Vagina (tissue), 2 donors: ENCODE data around the gene TBX1. TPM values are rescaled to one million over a fixed set of nuclear protein-coding genes. Genes with fewer than 3 reads are reported as not detected.

Experiments
- DNase-seq, 2 donors: peaks; one replicate each; pipeline ENCODE4 v3.0.0-alpha.2; 2017; ENCODE audit errors: extremely low spot score in 2 of 2
- H3K27ac ChIP-seq: fragments of 200-600 bp; sonication (generic); one replicate; pipeline ENCODE4 v1.5.1; 2019
- H3K27me3 ChIP-seq: fragments of 200-600 bp; sonication (generic); one replicate; pipeline ENCODE4 v1.5.1; 2019
- H3K36me3 ChIP-seq, 2 donors: fragments of 200-600 bp; sonication (generic); one replicate each; pipeline ENCODE4 v1.5.1; 2017 to 2019
- H3K4me1 ChIP-seq: fragments of 200-600 bp; sonication (generic); one replicate; pipeline ENCODE4 v1.5.1; 2019
- H3K4me3 ChIP-seq, 2 donors: fragments of 200-600 bp; sonication (generic); 1 replicate in 1 of 2; 2 replicates in 1 of 2; pipeline ENCODE4 v1.5.1; 2016 to 2019
- H3K9me3 ChIP-seq: fragments of 200-600 bp; sonication (generic); one replicate; pipeline ENCODE4 v1.5.1; 2019
- CTCF ChIP-seq, 3 experiments: fragments of 450-650 bp in 2 of 3; fragments of 200-600 bp in 1 of 3; sonication (generic) in 1 of 3; IDR thresholded peaks; one replicate each; pipeline ENCODE4 v1.5.1; 2017 to 2019; ENCODE audit warnings: antibody characterized with exemption in 3 of 3, mild to moderate bottlenecking in 2 of 3, moderate library complexity in 2 of 3
- POLR2A ChIP-seq, 2 donors: fragments of 450-650 bp; IDR thresholded peaks; one replicate each; pipeline ENCODE4 v1.6.1; 2017; ENCODE audit warnings: antibody characterized with exemption in 2 of 2, mild to moderate bottlenecking in 2 of 2, moderate library complexity in 2 of 2
- POLR2AphosphoS5 ChIP-seq, 2 donors: sonication (generic); formaldehyde crosslinking; IDR thresholded peaks; one replicate each; pipeline ENCODE4 v1.9.0; 2017; ENCODE audit warnings: antibody characterized with exemption in 2 of 2, mild to moderate bottlenecking in 2 of 2, low read depth in 1 of 2; ENCODE audit not compliant: insufficient read depth in 1 of 2
- intact Hi-C: fragments of 100-400 bp; cut with DNase I; formaldehyde crosslinking; loops from one replicate; pipeline ENCODE4 v1.15.1; 2023
- total RNA-seq: library from RNA; depleted of rRNA; stranded (reverse); fragments of >200 nt; gene quantifications from one replicate; pipeline ENCODE4 v1.2.3, GENCODE V29; 2016

The TBX1 gene
- total RNA-seq, 1 donor from 2014 or later: 7.1 TPM

GRCh38 chr22:19720999-19721329 is 39.6 kb upstream of the TBX1 start:
- H3K27ac ChIP-seq: no peak overlapping the region
- H3K27me3 ChIP-seq: no peaks in the 10 kb centered on the region
- peaks cover 0 to 32% of the 10 kb centered on the region in 2 donors for H3K36me3 ChIP-seq
- H3K4me1 ChIP-seq: peaks cover 47% of the 10 kb centered on the region
- H3K9me3 ChIP-seq: no peaks in the 10 kb centered on the region
- DNase-seq: no peak
- TF ChIP-seq CTCF (IDR thresholded peaks at IDR 0.05): no peak
- no peak for TF ChIP-seq POLR2AphosphoS5 (IDR thresholded peaks at IDR 0.05; ENCODE audit: insufficient read depth in 1 of 2, low read depth in 1 of 2)
- no peak for TF ChIP-seq POLR2A (IDR thresholded peaks at IDR 0.05)
- H3K4me3 ChIP-seq: no peak overlapping the region
- intact Hi-C loops: no loop called here

DNA sequence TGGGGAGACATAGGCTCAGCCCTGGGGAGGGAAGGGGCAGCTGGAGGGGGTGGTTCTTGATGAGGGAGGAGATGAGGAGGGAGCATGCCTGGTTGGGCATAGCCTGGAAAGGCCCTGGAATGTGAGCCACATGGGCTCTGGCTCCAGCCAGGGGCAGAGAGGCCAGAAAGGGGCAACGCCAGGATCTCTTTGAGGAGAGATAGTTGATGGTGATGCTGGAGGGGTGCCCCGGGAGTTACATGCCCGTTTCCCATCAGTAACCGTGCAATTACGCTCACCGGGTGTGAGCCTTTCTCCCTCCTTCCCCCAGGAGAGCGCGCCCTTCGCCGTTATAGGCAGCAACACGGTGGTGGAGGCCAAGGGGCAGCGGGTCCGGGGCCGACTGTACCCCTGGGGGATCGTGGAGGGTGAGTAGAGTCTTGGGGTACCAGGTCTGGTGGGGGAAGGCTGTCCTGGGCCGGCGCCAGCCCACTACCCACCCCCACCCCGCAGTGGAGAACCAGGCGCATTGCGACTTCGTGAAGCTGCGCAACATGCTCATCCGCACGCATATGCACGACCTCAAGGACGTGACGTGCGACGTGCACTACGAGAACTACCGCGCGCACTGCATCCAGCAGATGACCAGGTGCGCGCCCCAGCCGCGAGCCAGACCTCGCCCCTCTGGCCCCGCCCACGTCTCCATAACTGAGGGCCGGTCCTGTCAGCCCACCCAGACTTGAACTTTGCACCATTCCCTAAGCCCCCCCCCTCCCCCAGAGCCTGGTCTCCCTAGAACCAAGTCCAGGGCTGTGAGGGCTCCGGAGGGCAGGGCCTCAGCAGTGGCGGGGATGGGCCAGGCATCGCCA is 39.0 kb upstream of the TBX1 start:
- no peak for DNase-seq
- Histone ChIP-seq H3K4me1 (peaks cover 41% of the 10 kb centered on the region), H3K27me3 (no peaks in the 10 kb centered on the region), H3K4me3 (no peak overlapping the region), H3K27ac (no peak overlapping the region), H3K9me3 (no peaks in the 10 kb centered on the region), H3K36me3 (peaks cover 0 to 32% of the 10 kb centered on the region in 2 donors)
- intact Hi-C loops: no loop called here
- TF ChIP-seq POLR2AphosphoS5 (IDR thresholded peaks at IDR 0.05; ENCODE audit: insufficient read depth in 1 of 2, low read depth in 1 of 2): no peak
- TF ChIP-seq POLR2A (IDR thresholded peaks at IDR 0.05): no peak
- TF ChIP-seq CTCF (IDR thresholded peaks at IDR 0.05): no peak

- Histone ChIP-seq H3K27ac (no peak overlapping the region), H3K9me3 (no peaks in the 10 kb centered on the region), H3K36me3 (peaks cover 0 to 32% of the 10 kb centered on the region in 2 donors), H3K27me3 (no peaks in the 10 kb centered on the region), H3K4me3 (no peak overlapping the region), H3K4me1 (peaks cover 33% of the 10 kb centered on the region)
- TF ChIP-seq CTCF (IDR thresholded peaks at IDR 0.05) (no peak), POLR2AphosphoS5 (IDR thresholded peaks at IDR 0.05; ENCODE audit: insufficient read depth in 1 of 2, low read depth in 1 of 2) (no peak)
- DNase-seq: no peak
- intact Hi-C loops: no loop called here
Measured at GRCh38 chr22:19722178-19722981, 38.2 kb upstream of the TBX1 start.

DNA sequence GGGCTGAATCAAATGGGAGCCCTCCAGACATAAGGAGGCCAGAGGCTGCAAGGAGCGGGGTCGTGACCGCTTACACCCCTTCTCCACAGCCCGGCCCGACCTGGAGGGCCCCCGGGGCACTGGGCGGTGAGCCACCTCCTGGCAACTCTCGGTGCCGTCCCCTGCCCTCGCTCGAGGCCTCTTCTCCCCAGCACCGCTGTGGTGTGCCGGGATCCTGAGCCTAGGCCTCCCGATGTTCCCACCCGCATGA is 37.7 kb upstream of the TBX1 start:
- no peak for DNase-seq
- no peaks in the 10 kb centered on the region for H3K9me3 ChIP-seq

More for the DNA sequence above, 37.7 kb upstream of the TBX1 start:
- H3K27ac ChIP-seq: no peak overlapping the region
- intact Hi-C loops: no loop called here
- peaks cover 28% of the 10 kb centered on the region for H3K4me1 ChIP-seq
- TF ChIP-seq POLR2AphosphoS5 (IDR thresholded peaks at IDR 0.05; ENCODE audit: insufficient read depth in 1 of 2, low read depth in 1 of 2) (no peak), POLR2A (IDR thresholded peaks at IDR 0.05) (no peak), CTCF (IDR thresholded peaks at IDR 0.05) (no peak)
- no peaks in the 10 kb centered on the region for H3K27me3 ChIP-seq
- H3K4me3 ChIP-seq: no peak overlapping the region
- H3K36me3 ChIP-seq: peaks cover 0 to 32% of the 10 kb centered on the region in 2 donors
